Heart right ventricle (tissue), 16 donors: ENCODE results near the gene DDIAS. TPM values are rescaled to one million over a fixed set of nuclear protein-coding genes. Genes with fewer than 3 reads are reported as not detected.

Experiments
- ATAC-seq, 8 donors: fragments of 200-7000 bp; cut with Tn5 transposase; one replicate each; pipeline ENCODE4 v1.9.1; 2020; ENCODE audit warnings: mild to moderate bottlenecking in 8 of 8, moderate library complexity in 8 of 8, moderate number of reproducible peaks in 1 of 8
- DNase-seq, 2 donors: peaks; one replicate each; pipeline ENCODE4 v3.0.0-alpha.2; 2020
- H3K27ac ChIP-seq, 10 donors: fragments of 200-600 bp; sonication (generic) in 2 of 10; one replicate each; pipeline versions ENCODE4 v1.5.0 to v1.8.0; 2020 to 2022; ENCODE audit warnings: mild to moderate bottlenecking in 3 of 10
- H3K27me3 ChIP-seq, 7 donors: fragments of 200-600 bp; one replicate each; pipeline ENCODE4 v1.8.0; 2021 to 2022; ENCODE audit warnings: mild to moderate bottlenecking in 2 of 7
- H3K36me3 ChIP-seq, 9 donors: fragments of 200-600 bp; sonication (generic) in 1 of 9; one replicate each; pipeline versions ENCODE4 v1.5.0 to v1.8.0; 2020 to 2022; ENCODE audit warnings: mild to moderate bottlenecking in 2 of 9
- H3K4me1 ChIP-seq, 9 donors: fragments of 200-600 bp; sonication (generic) in 1 of 9; one replicate each; pipeline versions ENCODE4 v1.5.0 to v1.8.0; 2020 to 2022; ENCODE audit warnings: mild to moderate bottlenecking in 4 of 9
- H3K4me3 ChIP-seq, 10 donors: fragments of 200-600 bp; sonication (generic) in 2 of 10; one replicate each; pipeline versions ENCODE4 v1.5.0 to v1.8.0; 2020 to 2022; ENCODE audit warnings: mild to moderate bottlenecking in 7 of 10, moderate library complexity in 2 of 10
- H3K9me3 ChIP-seq, 11 donors: fragments of 200-600 bp in 10 of 11; sonication (generic) in 2 of 11; one replicate each; pipeline versions ENCODE4 v1.5.0 to v1.8.0; 2013 to 2022; ENCODE audit warnings: mild to moderate bottlenecking in 2 of 11, control low read depth in 1 of 11, moderate library complexity in 1 of 11
- CTCF ChIP-seq, 9 donors: fragments of 200-600 bp; sonication (generic) in 2 of 9; IDR thresholded peaks; one replicate each; pipeline versions ENCODE4 v1.5.0 to v1.8.0; 2021 to 2022; ENCODE audit warnings: antibody characterized with exemption in 9 of 9, mild to moderate bottlenecking in 5 of 9, moderate library complexity in 1 of 9
- WGBS, 2 donors: extraction: QIAGEN DNeasy Blood & Tissue Kit; methylation state at CpG; one replicate each; pipeline ENCODE4 v1.1.7; 2013; ENCODE audit warnings: inconsistent platforms in 1 of 2; 5-methylcytosine and 5-hydroxymethylcytosine counted together
- intact Hi-C, 10 donors: fragments of 100-400 bp; cut with DNase I; formaldehyde crosslinking; loops; one replicate each; pipeline versions ENCODE4 v1.11.1 to v1.14.2; 2022
- polyA plus RNA-seq, 2 donors: library from polyadenylated mRNA; stranded (reverse); fragments of 200-250 nt; gene quantifications; one replicate each; pipeline ENCODE4 v1.2.3, GENCODE V29; 2013
- total RNA-seq, 10 donors: library from RNA; stranded (reverse); fragmentation: NEBNext Ultra II Directional in 3 of 10; extraction: Animal tissue kit (Norgen Biotek cat#: 25700) in 3 of 10; gene quantifications; one replicate each; pipeline versions ENCODE4 v1.2.1 to v1.2.4, GENCODE V29; 2021 to 2023
- donor health status: Arrhythmogenic right ventricular cardiomyopathy.
- donor health status: ischemic (EF 13 %, LVEDD 7.1; RV severe dilation, severe dysfunction).
- donor health status: healthy with polysubstance abuse.
- donor health status: DM: no; HTN: yes; CAD: no.
- donor health status: DM: no; HTN: no; CAD: no.
- donor health status: ischemic (EF 25% LVEDD 6.9; RV normal size, moderate dysfunction).
- donor health status: ischemic (EF 25% LVEDD 5.7; RV mildly dilated, moderate dysfunction).
- donor health status: healthy.
- donor health status: DM: yes; HTN: yes; CAD: no.
- donor health status: Ischemic cardiomyopathy.
- donor health status: ischemic (EF 35%, LVEDD 5.7; RV mildly dilated, moderate dysfunction).
- donor health status: nonischemic (EF 11% LVEDD 7.7; RV severe dilation, severe dysfunction).
- donor health status: DM: yes; HTN: yes; CAD: no.
- donor health status: PGD.
- donor health status: ischemic (EF 29% LVEDD 5.4; RV normal size, mild dysfunction).
- donor health status: nonischemic (EF 23%, LVEDD 6.1; RV moderate dilation, normal function).

DDIAS gene
- total and polyA plus RNA-seq, 12 donors: 0.13 to 2.4 (median 0.46) TPM

- no peaks in the 10 kb centered on the region for H3K9me3 ChIP-seq
- DNase-seq (no peak), ATAC-seq (no peak)
- intact Hi-C loops: no loop called here
- no peaks in the 10 kb centered on the region for H3K36me3 ChIP-seq
- H3K4me1 ChIP-seq: peaks cover 0 to 65% (median 31%) of the 10 kb centered on the region in 9 donors
- H3K27me3 ChIP-seq: no peaks in the 10 kb centered on the region
- no peak for TF ChIP-seq CTCF (IDR thresholded peaks at IDR 0.05)
- WGBS, 2 donors: 80 to 86% methylated on average over 1 of the region's 1 CpG
- H3K27ac ChIP-seq: peak overlapping the region in 5 of 10 donors; percentile 9 to 63 (median 27)
- peak overlapping the region in 4 of 10 donors; percentile 15 to 41 (median 16) for H3K4me3 ChIP-seq
Observed at GRCh38 chr11:82890002-82890341, 11.6 kb upstream of the DDIAS start.

GRCh38 chr11:82890936-82891335 lies 10.6 kb upstream of the DDIAS start:
- Histone ChIP-seq H3K36me3 (no peaks in the 10 kb centered on the region), H3K27me3 (no peaks in the 10 kb centered on the region), H3K9me3 (no peaks in the 10 kb centered on the region), H3K4me1 (peaks cover 0 to 71% (median 25%) of the 10 kb centered on the region in 9 donors), H3K4me3 (peak overlapping the region in 1 of 10 donors; percentile 41), H3K27ac (peak overlapping the region in 2 of 10 donors; percentile 9 to 63)
- no peak for TF ChIP-seq CTCF (IDR thresholded peaks at IDR 0.05)
- no peak for DNase-seq
- ATAC-seq: no peak
- intact Hi-C loops: no loop called here

- 94 to 99% methylated on average over 2 of the region's 2 CpGs for WGBS, 2 donors
- intact Hi-C loops: no loop called here
- Histone ChIP-seq H3K27ac (no peak overlapping the region), H3K4me3 (no peak overlapping the region), H3K36me3 (no peaks in the 10 kb centered on the region), H3K27me3 (no peaks in the 10 kb centered on the region), H3K4me1 (peaks cover 0 to 84% (median 20%) of the 10 kb centered on the region in 9 donors), H3K9me3 (no peaks in the 10 kb centered on the region)
- no peak for TF ChIP-seq CTCF (IDR thresholded peaks at IDR 0.05)
- DNase-seq (no peak), ATAC-seq (no peak)
Observed at GRCh38 chr11:82892611-82893169, 8.8 kb upstream of the DDIAS start.

- Histone ChIP-seq H3K9me3 (no peaks in the 10 kb centered on the region), H3K4me3 (no peak overlapping the region), H3K27me3 (no peaks in the 10 kb centered on the region), H3K36me3 (no peaks in the 10 kb centered on the region), H3K27ac (peak overlapping the region in 1 of 10 donors; percentile 4), H3K4me1 (peaks cover 6 to 81% (median 22%) of the 10 kb centered on the region in 9 donors)
- no peak for ATAC-seq
- no peak for DNase-seq
- TF ChIP-seq CTCF (IDR thresholded peaks at IDR 0.05): no peak
- intact Hi-C loops: no loop called here
Observed at GRCh38 chr11:82895437-82896091, 6.0 kb upstream of the DDIAS start.
